Endothelial cell of umbilical vein (primary cell): Measurements from ENCODE around the gene PPP1R9A. TPM values are rescaled to one million over a fixed set of nuclear protein-coding genes. Genes with fewer than 3 reads are reported as not detected.

Experiments used
- BruUV-seq: library from RNA; stranded (reverse); fragments of 400-500 nt; replicated peaks from 2 replicates; lab custom pipeline; 2021; lab: Mats Ljungman, UMichigan
- CTCF ChIA-PET: fragments of 300-600, 350-600 bp; sonication (Branson Sonifier 250); formaldehyde crosslinking; loops from one replicate; lab custom pipeline; 2021; ENCODE audit warnings: antibody characterized with exemption, inconsistent platforms; lab: Charles Lee
- POLR2A ChIA-PET: fragments of 300-600, 350-600 bp; sonication (Branson Sonifier 250); formaldehyde crosslinking; loops from one replicate; lab custom pipeline; 2021; ENCODE audit warnings: antibody characterized with exemption, inconsistent platforms; lab: Charles Lee
- DNase-seq: peaks from one replicate; pipeline ENCODE4 v3.0.0-alpha.2; 2011; ENCODE audit warnings: low read depth, low spot score
- FAIRE-seq: peaks from 2 replicates; lab custom pipeline; 2011; peaks lifted over from hg19 to GRCh38; lab: Jason Lieb, UNC
- H2AFZ ChIP-seq: 2 replicates; pipeline ENCODE4 v1.6.0; 2012; ENCODE audit warnings: low read depth, low read length, control low read depth, inconsistent platforms
- H3K27ac ChIP-seq: 2 replicates; pipeline ENCODE4 v1.5.1; 2011; ENCODE audit warnings: low read depth, mild to moderate bottlenecking, control low read depth, low read length, moderate library complexity; ENCODE audit not compliant: insufficient read depth
- H3K27me3 ChIP-seq, 2 experiments: 2 replicates each; pipeline versions ENCODE4 v1.6.0 to v1.6.1; 2011; ENCODE audit warnings: low read length in 2 of 2, mixed read lengths in 1 of 2; ENCODE audit not compliant: control insufficient read depth in 2 of 2, insufficient read depth in 2 of 2
- H3K36me3 ChIP-seq, 2 experiments: 2 replicates in 1 of 2; 3 replicates in 1 of 2; pipeline ENCODE4 v1.5.1; 2011; ENCODE audit warnings: low read length in 2 of 2, mild to moderate bottlenecking in 1 of 2, moderate library complexity in 1 of 2; ENCODE audit not compliant: control insufficient read depth in 2 of 2, insufficient read depth in 2 of 2; ENCODE audit errors: extremely low read depth in 1 of 2
- H3K4me1 ChIP-seq: 3 replicates; pipeline ENCODE4 v1.5.1; 2011; ENCODE audit warnings: mild to moderate bottlenecking, low read length; ENCODE audit not compliant: control insufficient read depth, insufficient read depth; ENCODE audit errors: extremely low read depth
- H3K4me2 ChIP-seq: 2 replicates; pipeline ENCODE4 v1.6.1; 2011; ENCODE audit warnings: low read length, control low read depth, mixed read lengths; ENCODE audit not compliant: insufficient read depth
- H3K4me3 ChIP-seq, 3 experiments: fragments of 200-600 bp in 1 of 3; sonication (generic), shearing (Covaris generic) in 1 of 3; replicated peaks in 1 of 3; 2 replicates each; pipeline ENCODE4 v1.5.1; 2011 to 2016; ENCODE audit warnings: control low read depth in 3 of 3, low read length in 3 of 3, mild to moderate bottlenecking in 2 of 3, inconsistent platforms in 1 of 3, low read depth in 1 of 3, moderate library complexity in 1 of 3; ENCODE audit not compliant: insufficient read depth in 1 of 3
- H3K79me2 ChIP-seq: 2 replicates; pipeline ENCODE4 v1.6.0; 2012; ENCODE audit warnings: low read length, inconsistent platforms; ENCODE audit not compliant: control insufficient read depth, insufficient read depth
- H3K9ac ChIP-seq: replicated peaks from 2 replicates; pipeline ENCODE3; 2011; ENCODE audit warnings: low read length, control low read depth; ENCODE audit not compliant: insufficient read depth; ENCODE audit errors: extremely low read depth
- H3K9me1 ChIP-seq: replicated peaks from 3 replicates; pipeline ENCODE4 v1.6.0; 2011; ENCODE audit warnings: mild to moderate bottlenecking, low read length; ENCODE audit not compliant: control insufficient read depth, insufficient read depth; ENCODE audit errors: extremely low read depth
- H3K9me3 ChIP-seq: replicated peaks from 2 replicates; pipeline ENCODE4 v1.5.1; 2012; ENCODE audit warnings: low read length, inconsistent platforms; ENCODE audit not compliant: control insufficient read depth, insufficient read depth
- H4K20me1 ChIP-seq: replicated peaks from 2 replicates; pipeline ENCODE3; 2011; ENCODE audit warnings: mild to moderate bottlenecking, low read length; ENCODE audit not compliant: control insufficient read depth, insufficient read depth; ENCODE audit errors: extremely low read depth
- EZH2 ChIP-seq: IDR thresholded peaks from 2 replicates; pipeline ENCODE4 v1.6.1; 2012; ENCODE audit warnings: borderline replicate concordance, low read depth, mild to moderate bottlenecking, moderate library complexity, low read length, inconsistent platforms; ENCODE audit not compliant: severe bottlenecking
- FOS ChIP-seq: IDR thresholded peaks from 2 replicates; pipeline ENCODE4 v1.6.1; 2011; ENCODE audit warnings: mild to moderate bottlenecking, low read length, moderate library complexity, borderline replicate concordance; ENCODE audit not compliant: insufficient read depth
- JUN ChIP-seq: IDR thresholded peaks from 2 replicates; pipeline ENCODE4 v1.6.1; 2011; ENCODE audit warnings: borderline replicate concordance, low read depth; ENCODE audit not compliant: insufficient read length, insufficient read depth
- MAX ChIP-seq: IDR thresholded peaks from 2 replicates; pipeline ENCODE4 v1.6.1; 2011; ENCODE audit not compliant: insufficient read depth, insufficient read length
- MYC ChIP-seq: IDR thresholded peaks from one replicate; pipeline ENCODE4 v1.6.1; 2011; ENCODE audit warnings: mild to moderate bottlenecking, low read depth, low read length
- POLR2A ChIP-seq: IDR thresholded peaks from 2 replicates; pipeline ENCODE4 v1.6.1; 2012; ENCODE audit warnings: low read depth, mild to moderate bottlenecking, control low read depth, low read length
- POLR2AphosphoS5 ChIP-seq: IDR thresholded peaks from 2 replicates; pipeline ENCODE4 v1.6.1; 2012; ENCODE audit warnings: low read depth, mild to moderate bottlenecking, control low read depth, low read length, moderate library complexity; ENCODE audit not compliant: insufficient read depth
- dilution Hi-C: fragments of 300-500 bp; cut with MboI; formaldehyde crosslinking; loops from one replicate; pipeline ENCODE4 v1.15.0; 2019; ENCODE audit warnings: low sequenced_read_pairs; ENCODE audit not compliant: extremely low pct_ligation_motif_present
- intact Hi-C: fragments of 100-400 bp; cut with micrococcal nuclease; formaldehyde crosslinking; loops from one replicate; pipeline ENCODE4 v1.10.0; 2022
- polyA plus RNA-seq, 4 experiments: library from polyadenylated mRNA; depleted of rRNA in 3 of 4; stranded (reverse) in 3 of 4; unstranded in 1 of 4; fragments of >200 nt; gene quantifications; 2 replicates each; pipeline versions ENCODE4 v1.2.1 to v1.2.3, GENCODE V29; 2011 to 2012; ENCODE audit warnings: missing spikeins in 1 of 4
- total RNA-seq: library from RNA; stranded (reverse); gene quantifications from 2 replicates; pipeline ENCODE4 v1.2.3, GENCODE V29; 2021

Gene PPP1R9A
- total and polyA plus RNA-seq, 2 donors (not counting 3 experiments of a cell fraction or from before 2014, with no cell fraction given), result 0.50 to 3.0 TPM

GRCh38 chr7:95251966-95252365 is 344.6 kb downstream of the PPP1R9A start:
- no TSS peak for BruUV-seq
- no peaks in the 10 kb centered on the region for H4K20me1 ChIP-seq
- H3K27me3 ChIP-seq, result no peaks in the 10 kb centered on the region
- no peak overlapping the region for H3K4me2 ChIP-seq
- no peaks in the 10 kb centered on the region for H3K4me1 ChIP-seq
- TF ChIP-seq MYC (no peak), POLR2A (no peak), EZH2 (no peak), FOS (no peak), POLR2AphosphoS5 (no peak), JUN (no peak)
- H3K9ac ChIP-seq, result no peak overlapping the region
- H3K27ac ChIP-seq, result no peak overlapping the region
- FAIRE-seq (peak; percentile 35), DNase-seq (no peak)
- ChIA-PET CTCF (interaction anchor here (1.0 to 1.2 kb wide), 3 partner anchors 15 to 802 kb away, joined by 3 to 6 read pairs (median 4); no protein-coding TSS in a partner anchor), POLR2A (no interaction called here)
- no peaks in the 10 kb centered on the region for H3K9me1 ChIP-seq
- H3K36me3 ChIP-seq, result no peaks in the 10 kb centered on the region
- H2AFZ ChIP-seq, result no peak overlapping the region
- no peak overlapping the region for H3K4me3 ChIP-seq
- no peaks in the 10 kb centered on the region for H3K9me3 ChIP-seq
- intact Hi-C loops (no loop called here), dilution Hi-C loops (no loop called here)
- no peaks in the 10 kb centered on the region for H3K79me2 ChIP-seq

- Histone ChIP-seq H3K9me1 (no peaks in the 10 kb centered on the region), H3K4me2 (no peak overlapping the region), H3K27ac (no peak overlapping the region), H3K27me3 (no peaks in the 10 kb centered on the region), H3K4me1 (no peaks in the 10 kb centered on the region), H4K20me1 (no peaks in the 10 kb centered on the region), H2AFZ (no peak overlapping the region), H3K9ac (no peak overlapping the region), H3K4me3 (no peak overlapping the region), H3K36me3 (no peaks in the 10 kb centered on the region), H3K9me3 (no peaks in the 10 kb centered on the region), H3K79me2 (no peaks in the 10 kb centered on the region)
- dilution Hi-C loops (no loop called here), intact Hi-C loops (no loop called here)
- ChIA-PET POLR2A (no interaction called here), CTCF (interaction anchor here (1.4 kb wide), 1 partner anchor 223 kb away, joined by 4 read pairs; no protein-coding TSS in a partner anchor)
- no peak for TF ChIP-seq MAX
- BruUV-seq, result no TSS peak
- no peak for FAIRE-seq
- no peak for DNase-seq
Measured at GRCh38 chr7:95253986-95254385, 346.6 kb downstream of the PPP1R9A start.
